GM20431 (cell line): ENCODE results near the gene ZSCAN5B.

Experiments used
- in situ Hi-C: fragments of 300-500 bp; cut with MseI, MboI; formaldehyde crosslinking; loops from one replicate; pipeline ENCODE4 v1.15.0; 2020; ENCODE audit warnings: low sequenced_read_pairs; ENCODE audit not compliant: unreplicated experiment

ZSCAN5B gene

DNA sequence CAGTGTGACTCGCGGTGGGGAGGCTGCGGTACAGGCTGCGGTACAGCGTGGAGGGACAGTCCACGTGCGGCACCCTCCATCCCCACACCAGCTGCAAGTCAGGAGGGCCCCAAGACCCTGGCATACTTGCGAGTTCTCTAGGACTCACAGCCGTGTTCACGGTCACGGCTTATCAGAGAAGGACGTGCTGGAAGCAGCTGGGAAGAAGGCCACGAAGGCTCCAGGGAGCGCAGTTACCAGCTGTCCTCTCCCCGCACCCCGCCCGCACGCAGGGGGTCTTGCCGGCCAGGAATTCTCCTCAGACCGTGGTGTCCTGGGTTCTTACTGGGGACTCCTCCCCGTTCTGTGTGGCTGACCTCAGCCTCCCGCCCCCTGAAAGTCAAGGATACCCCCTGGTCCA lies 50.3 kb downstream of the ZSCAN5B start:
- in situ Hi-C loops: no loop called here

DNA sequence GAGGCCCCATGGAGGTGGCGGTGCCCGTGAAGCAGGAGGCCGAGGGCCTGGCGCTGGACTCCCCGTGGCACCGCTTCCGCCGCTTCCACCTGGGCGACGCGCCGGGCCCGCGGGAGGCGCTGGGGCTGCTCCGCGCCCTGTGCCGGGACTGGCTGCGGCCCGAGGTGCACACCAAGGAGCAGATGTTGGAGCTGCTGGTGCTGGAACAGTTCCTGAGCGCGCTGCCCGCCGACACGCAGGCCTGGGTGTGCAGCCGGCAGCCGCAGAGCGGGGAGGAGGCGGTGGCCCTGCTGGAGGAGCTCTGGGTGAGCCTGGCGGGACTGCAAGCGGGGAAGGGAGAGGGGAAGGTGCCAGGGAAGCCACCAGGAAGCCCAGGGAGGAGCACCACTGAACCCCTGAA lies 50.7 kb downstream of the ZSCAN5B start:
- in situ Hi-C loops: no loop called here

DNA sequence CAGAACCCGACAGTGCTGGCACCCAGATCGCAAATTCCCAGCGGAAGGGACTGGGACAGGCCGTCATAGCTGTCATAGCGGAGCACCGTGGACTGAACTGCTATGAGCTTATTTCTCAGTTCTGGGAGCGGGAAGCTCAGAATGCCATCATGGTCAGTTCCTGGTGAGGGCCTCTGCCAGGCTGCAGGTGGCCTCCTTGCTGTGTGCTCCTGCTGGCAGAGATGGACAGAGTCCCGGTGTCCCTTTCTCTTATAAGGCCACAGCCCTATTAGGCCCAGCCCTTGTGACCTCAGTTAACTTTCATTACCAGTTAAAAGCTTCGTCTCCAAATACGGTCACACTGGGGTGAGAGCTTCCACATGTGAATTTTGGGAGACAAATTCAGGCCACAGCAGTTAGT lies 51.9 kb downstream of the ZSCAN5B start:
- in situ Hi-C loops: no loop called here

DNA sequence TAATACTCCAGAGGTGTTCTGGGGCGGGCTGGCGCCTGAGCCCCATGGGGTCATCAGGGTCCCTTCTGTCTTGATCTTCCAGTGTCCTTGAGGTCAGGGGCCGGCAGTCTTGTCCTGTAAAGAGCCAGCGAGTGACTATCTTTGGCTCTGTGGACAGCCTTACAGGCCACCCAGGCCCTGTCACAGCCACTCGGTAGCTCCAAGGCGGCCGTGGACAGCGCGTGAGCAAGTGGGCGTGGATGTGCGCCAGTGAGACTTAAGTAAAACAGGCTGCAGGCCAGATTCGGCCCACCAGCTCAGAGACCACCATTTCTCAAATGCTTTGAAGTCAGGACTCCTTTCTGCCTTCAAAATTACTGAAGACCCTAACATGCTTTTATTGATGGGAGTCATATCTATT lies 52.8 kb downstream of the ZSCAN5B start:
- in situ Hi-C loops: no loop called here

DNA sequence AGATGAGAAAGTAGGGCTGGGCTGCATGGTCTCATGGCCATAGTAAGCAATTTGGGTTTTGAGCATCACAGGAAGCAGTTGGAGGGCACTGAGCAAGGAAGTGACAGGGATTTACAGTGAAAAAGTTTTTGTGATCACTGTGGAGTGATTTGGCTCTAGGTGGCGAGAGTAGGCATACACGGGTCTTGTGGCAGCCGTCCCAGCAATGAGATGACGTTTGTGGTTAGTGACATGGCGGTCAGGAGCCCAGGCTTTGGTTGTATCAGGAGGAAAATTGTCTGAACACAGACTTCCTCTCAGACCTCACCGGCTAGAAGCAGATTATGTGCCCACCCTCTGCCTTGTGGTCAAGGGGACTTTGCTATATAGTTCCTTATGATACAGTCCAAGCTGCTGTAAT lies 53.2 kb downstream of the ZSCAN5B start:
- in situ Hi-C loops: no loop called here

DNA sequence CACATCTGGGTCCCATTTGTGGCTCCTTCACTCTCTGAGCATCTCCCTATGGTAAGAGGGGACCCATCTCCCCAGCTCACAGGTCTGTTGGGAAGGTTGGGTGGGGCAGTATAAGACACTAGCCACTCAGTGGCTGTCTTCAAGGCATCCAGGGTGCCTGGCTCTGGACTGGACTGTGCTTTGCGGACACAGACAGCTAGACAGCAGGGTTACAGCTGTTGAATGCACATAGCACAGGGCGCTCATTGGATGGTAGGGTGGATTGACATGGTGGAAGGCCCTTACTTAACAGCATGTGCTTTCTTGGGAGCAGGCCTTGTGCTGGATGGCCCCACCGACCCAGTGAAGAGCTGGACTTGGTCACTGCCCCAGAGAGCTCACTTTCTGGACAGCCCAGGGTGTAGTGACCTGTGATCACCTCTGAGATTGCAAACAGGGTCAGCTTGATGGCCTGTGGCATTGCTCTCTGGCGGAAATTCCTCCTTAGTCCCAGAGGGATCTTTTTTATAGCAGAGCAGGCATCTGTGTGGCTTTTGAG lies 54.6 kb downstream of the ZSCAN5B start:
- in situ Hi-C loops: no loop called here

DNA sequence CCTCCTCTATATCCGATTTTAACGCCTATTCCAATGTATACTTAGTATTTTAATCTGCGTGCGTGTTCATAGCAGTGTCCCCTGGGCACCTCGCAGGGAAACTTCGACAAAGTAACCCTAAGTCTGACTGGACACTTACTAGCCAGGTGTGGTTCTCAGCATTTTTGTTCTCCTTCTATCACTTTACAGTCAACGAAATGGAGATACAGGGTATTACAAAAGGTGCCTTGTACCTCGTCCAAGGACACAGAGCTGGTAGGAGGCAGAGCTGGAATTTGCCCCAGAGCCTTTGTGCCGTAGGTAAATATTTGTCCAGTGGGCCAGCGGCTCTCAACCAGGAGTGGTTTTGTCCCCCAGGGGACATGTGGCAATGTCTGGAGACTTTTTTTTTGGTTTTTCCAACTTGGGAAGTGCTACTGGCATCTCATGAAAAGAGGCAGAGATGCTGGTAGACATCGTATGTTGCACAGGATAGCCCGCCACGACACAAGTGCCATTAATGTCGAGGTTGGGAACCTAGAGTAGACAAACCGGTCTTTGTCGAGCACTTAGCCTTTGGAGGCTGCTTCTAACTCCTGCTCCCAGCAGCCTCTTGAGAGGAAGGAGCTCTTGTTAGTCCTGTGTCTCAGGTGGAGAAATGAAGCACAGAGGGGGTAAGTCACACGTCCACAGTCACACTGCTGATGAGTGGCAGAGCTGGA lies 55.3 kb downstream of the ZSCAN5B start:
- in situ Hi-C loops: no loop called here

DNA sequence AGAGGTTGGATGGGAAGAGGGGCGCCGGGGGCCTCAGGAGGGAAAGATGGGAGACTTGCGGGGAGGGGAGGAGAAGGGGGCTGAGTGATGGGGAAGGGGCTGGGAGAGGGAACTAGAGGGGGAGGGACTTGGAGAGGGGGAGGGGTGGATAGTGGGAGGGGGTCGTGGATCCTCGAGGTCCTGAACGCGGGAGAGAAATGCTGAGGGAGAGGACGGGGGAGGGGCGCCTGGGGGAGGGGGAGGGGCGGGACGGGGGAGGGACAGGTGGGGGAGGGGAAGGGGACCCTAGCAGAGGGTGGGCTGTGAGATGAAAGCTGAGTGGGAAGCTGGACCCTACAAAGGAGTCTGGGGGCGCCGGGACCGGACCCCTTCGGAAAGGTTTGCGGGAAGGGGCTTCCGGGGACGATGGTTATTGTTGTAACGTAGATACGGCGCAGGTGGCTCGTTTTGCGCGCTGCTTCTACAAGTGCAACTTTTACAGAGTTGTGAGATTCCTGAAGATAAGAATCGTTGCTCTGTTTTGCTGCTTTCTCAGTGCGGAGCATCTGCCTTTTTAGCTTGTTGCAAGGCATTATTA lies 56.1 kb downstream of the ZSCAN5B start:
- in situ Hi-C loops: no loop called here

DNA sequence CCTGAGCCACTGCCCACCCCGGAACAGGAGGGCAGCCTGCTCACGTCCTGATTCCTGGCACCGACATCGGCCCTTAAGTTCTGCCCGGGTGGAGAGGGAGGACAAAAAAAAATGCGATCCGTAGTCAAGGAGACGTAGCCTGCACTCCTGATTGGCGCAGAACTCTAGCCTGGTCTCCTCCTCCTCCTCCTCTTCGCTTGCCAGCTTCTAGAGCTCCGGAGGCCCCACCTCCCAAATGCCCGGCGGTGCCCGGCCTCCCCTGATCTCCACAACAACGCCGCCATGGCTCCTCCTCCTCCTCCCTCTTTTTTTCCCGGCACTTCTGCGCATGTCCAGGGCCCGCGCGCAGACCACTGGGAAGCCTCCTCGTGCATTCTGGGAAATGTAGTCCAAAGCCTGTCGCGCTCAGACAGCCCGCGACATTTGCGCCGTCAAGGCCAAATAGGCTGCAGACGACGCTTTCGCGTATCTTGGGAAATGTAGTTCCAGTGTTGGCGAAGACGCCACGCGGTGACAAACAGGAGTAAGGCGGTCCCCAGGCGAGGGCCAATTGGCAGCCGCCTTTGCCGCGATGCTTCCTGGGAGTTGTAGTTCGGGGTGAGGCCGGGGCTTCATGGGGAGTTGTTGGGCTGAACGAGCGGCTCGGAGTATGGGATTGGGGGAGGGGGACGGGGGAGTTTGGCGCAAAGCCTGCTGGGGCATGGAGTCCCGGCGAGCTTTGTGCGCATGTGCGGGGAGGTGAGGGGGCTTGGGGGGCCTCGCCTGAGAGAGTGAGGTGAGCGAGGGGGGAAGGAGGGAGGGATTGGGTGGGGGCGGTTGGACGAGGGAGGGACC lies 56.8 kb downstream of the ZSCAN5B start, which contains the start of gene ZNF444:
ZNF444 (plus strand) TSS at position 705 of the 834 bp plus-strand sequence. CDS start 5,625 bp downstream, outside the sequence.
- in situ Hi-C loops: no loop called here

DNA sequence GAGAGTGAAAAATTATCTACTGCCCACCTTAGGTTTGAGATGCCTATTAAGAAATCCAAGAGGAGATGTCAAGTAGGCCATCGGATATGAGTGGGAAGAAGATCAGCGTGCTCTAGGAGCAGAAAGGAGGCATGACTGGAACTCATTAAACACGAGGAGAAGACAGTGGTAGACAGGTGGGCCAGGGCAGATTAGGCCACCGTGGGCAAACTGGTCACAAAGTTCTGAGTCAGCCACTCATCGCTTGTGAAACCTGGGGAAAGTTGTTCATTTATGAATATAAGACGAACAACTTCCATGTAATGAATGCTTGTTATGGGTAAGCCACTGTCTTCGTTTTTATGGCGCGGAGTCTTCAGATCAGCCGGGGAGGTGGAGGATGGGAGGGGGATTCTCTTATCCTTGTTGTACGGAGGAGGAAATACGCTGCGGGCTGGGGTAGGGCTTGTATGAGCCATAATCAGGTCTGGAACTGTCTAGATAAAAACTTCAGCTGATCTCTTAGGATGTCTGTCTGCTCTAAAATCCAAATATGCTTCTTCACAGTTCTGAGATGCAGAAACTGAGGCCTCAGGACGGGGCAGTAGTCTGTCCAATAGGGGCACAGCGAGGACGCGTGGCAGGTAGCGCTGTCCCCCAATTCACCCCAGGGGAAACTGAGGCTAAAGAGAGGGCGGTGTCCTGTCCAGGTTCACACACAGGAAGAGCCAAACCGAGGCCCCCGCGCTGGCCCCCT lies 57.6 kb downstream of the ZSCAN5B start:
- in situ Hi-C loops: no loop called here
